ENCODE results near the gene CNTNAP2.

The CNTNAP2 gene

DNA sequence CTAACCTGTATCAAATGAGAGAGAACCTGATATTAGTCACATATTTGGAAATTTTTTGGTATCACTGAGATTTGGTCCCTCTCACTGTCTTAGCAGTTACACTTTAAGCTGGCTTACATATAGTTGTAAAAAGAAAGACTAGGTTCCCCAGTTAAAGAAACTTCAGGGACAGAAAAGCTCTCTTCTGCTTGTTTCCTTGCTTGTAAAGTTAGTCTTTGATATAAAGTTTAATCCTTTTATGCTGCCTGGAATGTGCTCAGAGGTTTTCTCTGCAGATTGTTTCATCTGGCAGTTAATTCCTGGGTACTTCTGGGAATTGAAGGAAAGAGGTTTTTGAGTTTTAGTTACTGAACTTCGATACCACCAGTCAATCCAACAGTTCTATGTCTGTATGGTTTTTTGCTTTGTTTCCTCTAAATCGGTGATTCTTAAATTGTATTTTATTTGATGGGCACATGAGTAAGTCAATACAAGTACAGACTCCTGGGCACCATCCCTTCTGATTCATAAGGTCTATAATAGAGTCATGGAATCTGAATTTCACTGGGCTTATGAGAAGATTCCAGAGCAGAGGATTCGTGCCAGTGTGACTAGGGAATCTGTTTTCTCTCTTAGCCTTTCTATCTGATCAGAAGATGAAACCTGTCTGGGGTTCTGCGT is 1393.1 kb downstream of the CNTNAP2 start:
- H3K4me3 ChIP-seq (ENCODE audit: control insufficient read depth, low read depth, low read length), result no peak overlapping the region
- DNase-seq (ENCODE audit: low read depth), result peak; percentile 48
- TF ChIP-seq, protein P1, sequence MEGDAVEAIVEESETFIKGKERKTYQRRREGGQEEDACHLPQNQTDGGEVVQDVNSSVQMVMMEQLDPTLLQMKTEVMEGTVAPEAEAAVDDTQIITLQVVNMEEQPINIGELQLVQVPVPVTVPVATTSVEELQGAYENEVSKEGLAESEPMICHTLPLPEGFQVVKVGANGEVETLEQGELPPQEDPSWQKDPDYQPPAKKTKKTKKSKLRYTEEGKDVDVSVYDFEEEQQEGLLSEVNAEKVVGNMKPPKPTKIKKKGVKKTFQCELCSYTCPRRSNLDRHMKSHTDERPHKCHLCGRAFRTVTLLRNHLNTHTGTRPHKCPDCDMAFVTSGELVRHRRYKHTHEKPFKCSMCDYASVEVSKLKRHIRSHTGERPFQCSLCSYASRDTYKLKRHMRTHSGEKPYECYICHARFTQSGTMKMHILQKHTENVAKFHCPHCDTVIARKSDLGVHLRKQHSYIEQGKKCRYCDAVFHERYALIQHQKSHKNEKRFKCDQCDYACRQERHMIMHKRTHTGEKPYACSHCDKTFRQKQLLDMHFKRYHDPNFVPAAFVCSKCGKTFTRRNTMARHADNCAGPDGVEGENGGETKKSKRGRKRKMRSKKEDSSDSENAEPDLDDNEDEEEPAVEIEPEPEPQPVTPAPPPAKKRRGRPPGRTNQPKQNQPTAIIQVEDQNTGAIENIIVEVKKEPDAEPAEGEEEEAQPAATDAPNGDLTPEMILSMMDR (conservative IDR thresholded peaks at IDR 0.05; ENCODE audit: control insufficient read depth, insufficient read depth, low read depth, low read length), result no peak

GRCh38 chr7:147510201-147510542 is 1393.6 kb downstream of the CNTNAP2 start:
- no peak for DNase-seq (ENCODE audit: low read depth)
- no peak overlapping the region for H3K4me3 ChIP-seq (ENCODE audit: control insufficient read depth, low read depth, low read length)
- TF ChIP-seq, protein P1 (conservative IDR thresholded peaks at IDR 0.05; ENCODE audit: control insufficient read depth, insufficient read depth, low read depth, low read length), result no peak

DNA sequence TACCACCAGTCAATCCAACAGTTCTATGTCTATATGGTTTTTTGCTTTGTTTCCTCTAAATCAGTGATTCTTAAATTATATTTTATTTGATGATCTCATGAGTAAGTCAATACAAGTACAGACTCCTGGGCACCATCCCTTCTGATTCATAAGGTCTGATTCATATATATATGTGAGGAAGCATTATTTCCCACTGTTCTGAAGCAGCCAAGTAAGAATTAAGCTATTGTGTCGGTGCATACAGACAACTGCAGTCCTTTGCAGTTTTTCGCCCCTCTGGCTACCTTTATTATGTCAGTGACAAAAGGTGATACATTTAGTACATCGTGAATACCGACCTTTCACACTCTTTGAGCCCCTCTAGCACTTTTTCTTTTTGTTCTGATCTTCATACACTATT is 1394.3 kb downstream of the CNTNAP2 start:
- TF ChIP-seq, protein P1 (conservative IDR thresholded peaks at IDR 0.05; ENCODE audit: control insufficient read depth, insufficient read depth, low read depth, low read length), result no peak

GRCh38 chr7:147513451-147513850 is 1396.8 kb downstream of the CNTNAP2 start:
- TF ChIP-seq, protein P1 (conservative IDR thresholded peaks at IDR 0.05; ENCODE audit: control insufficient read depth, insufficient read depth, low read depth, low read length), result no peak
- no peak overlapping the region for H3K4me3 ChIP-seq (ENCODE audit: control insufficient read depth, low read depth, low read length)
- no peak for DNase-seq (ENCODE audit: low read depth)

More for the DNA sequence above, 1394.3 kb downstream of the CNTNAP2 start:
- peak; percentile 66 for DNase-seq (ENCODE audit: low read depth)
- no peak overlapping the region for H3K4me3 ChIP-seq (ENCODE audit: control insufficient read depth, low read depth, low read length)

GRCh38 chr7:147516391-147516790 is 1399.8 kb downstream of the CNTNAP2 start:
- TF ChIP-seq, protein P1 (conservative IDR thresholded peaks at IDR 0.05; ENCODE audit: control insufficient read depth, insufficient read depth, low read depth, low read length), result no peak
- no peak overlapping the region for H3K4me3 ChIP-seq (ENCODE audit: control insufficient read depth, low read depth, low read length)
- DNase-seq (ENCODE audit: low read depth), result peak; percentile 11

DNA sequence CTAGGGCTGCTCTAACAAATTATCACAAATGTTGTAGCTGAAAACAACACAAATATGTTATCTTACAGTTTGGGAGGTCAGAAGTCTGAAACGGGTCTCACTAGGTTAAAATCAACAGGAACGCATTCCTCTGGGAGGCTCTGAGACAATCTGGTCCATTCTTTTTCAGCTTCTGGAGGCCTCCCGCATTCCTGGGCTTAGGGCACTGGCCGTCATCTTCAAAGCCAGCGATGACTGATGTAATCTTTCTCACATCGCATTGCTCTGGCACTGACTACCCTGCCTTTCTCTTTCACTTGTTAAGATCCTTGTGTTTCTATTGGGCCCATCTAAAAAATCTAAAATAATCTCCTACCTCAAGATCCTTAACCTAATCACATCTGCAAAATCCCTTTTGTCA is 1402.5 kb downstream of the CNTNAP2 start:
- DNase-seq (ENCODE audit: low read depth), result no peak
- TF ChIP-seq, protein P1 (conservative IDR thresholded peaks at IDR 0.05; ENCODE audit: control insufficient read depth, insufficient read depth, low read depth, low read length), result no peak

GRCh38 chr7:147523056-147523455 is 1406.5 kb downstream of the CNTNAP2 start:
- DNase-seq (ENCODE audit: low read depth), result peak; percentile 26
- no peak overlapping the region for H3K4me3 ChIP-seq (ENCODE audit: control insufficient read depth, low read depth, low read length)
- TF ChIP-seq, protein P1 (conservative IDR thresholded peaks at IDR 0.05; ENCODE audit: control insufficient read depth, insufficient read depth, low read depth, low read length), result no peak

More for the DNA sequence above, 1402.5 kb downstream of the CNTNAP2 start:
- no peak overlapping the region for H3K4me3 ChIP-seq (ENCODE audit: control insufficient read depth, low read depth, low read length)

All from fibroblast of mammary gland (primary cell).